Measurements from ENCODE around the gene MRPL23. TPM values are rescaled to one million over a fixed set of nuclear protein-coding genes. Genes with fewer than 3 reads are reported as not detected.

Gene MRPL23
- total RNA-seq, 3 donors from 2014 or later (not counting 1 experiment from before 2014, with no cell fraction given): 31.2 to 35.4 (median 32.8) TPM

DNA sequence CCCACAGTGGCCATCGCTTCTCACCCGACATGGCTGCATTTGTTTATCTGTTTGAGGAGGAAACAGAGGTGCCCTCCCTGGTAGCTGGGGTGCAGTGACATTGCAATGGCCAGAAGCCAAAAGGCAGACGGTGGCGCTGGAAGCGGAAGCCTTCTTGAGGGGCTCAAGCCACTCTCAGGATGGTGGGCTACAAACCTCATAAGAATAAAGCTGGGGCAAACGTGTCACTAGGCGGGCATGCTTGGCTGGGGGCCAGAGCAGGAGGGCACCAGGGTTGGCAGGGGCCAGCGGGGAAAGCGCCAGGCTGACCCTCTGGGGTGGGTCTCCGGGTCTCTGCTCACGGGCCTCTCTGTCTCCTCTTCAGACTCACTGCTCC, 15.0 kb upstream of the MRPL23 start:
- Mint-ChIP-seq H3K4me3 (no peak overlapping the region), H3K9me3 (no peaks in the 10 kb centered on the region), H3K27ac (no peak overlapping the region), H3K4me1 (peaks cover 5 to 19% of the 10 kb centered on the region in 2 donors), H3K27me3 (ENCODE audit: low read depth in 2 of 2) (peaks cover 0 to 20% of the 10 kb centered on the region in 2 donors), H3K36me3 (no peaks in the 10 kb centered on the region)
- no peaks in the 10 kb centered on the region for H3K9me3 ChIP-seq (ENCODE audit: control insufficient read depth, insufficient read depth, low read length)
- no peaks in the 10 kb centered on the region for H3K36me3 ChIP-seq (ENCODE audit: control insufficient read depth, insufficient read depth, low read length)
- no peak for ATAC-seq
- 59% methylated on average over 11 of the region's 11 CpGs for WGBS (ENCODE audit: insufficient coverage)
- no peak overlapping the region for H3K27ac ChIP-seq (ENCODE audit: low read length)
- TF ChIP-seq, protein P1, sequence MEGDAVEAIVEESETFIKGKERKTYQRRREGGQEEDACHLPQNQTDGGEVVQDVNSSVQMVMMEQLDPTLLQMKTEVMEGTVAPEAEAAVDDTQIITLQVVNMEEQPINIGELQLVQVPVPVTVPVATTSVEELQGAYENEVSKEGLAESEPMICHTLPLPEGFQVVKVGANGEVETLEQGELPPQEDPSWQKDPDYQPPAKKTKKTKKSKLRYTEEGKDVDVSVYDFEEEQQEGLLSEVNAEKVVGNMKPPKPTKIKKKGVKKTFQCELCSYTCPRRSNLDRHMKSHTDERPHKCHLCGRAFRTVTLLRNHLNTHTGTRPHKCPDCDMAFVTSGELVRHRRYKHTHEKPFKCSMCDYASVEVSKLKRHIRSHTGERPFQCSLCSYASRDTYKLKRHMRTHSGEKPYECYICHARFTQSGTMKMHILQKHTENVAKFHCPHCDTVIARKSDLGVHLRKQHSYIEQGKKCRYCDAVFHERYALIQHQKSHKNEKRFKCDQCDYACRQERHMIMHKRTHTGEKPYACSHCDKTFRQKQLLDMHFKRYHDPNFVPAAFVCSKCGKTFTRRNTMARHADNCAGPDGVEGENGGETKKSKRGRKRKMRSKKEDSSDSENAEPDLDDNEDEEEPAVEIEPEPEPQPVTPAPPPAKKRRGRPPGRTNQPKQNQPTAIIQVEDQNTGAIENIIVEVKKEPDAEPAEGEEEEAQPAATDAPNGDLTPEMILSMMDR (IDR thresholded peaks at IDR 0.05): no peak
- H3K4me3 ChIP-seq (ENCODE audit: low read length): no peak overlapping the region
- H3K27me3 ChIP-seq (ENCODE audit: control insufficient read depth, insufficient read depth, low read length): no peaks in the 10 kb centered on the region
- H3K4me1 ChIP-seq (ENCODE audit: control insufficient read depth, insufficient read depth, low read length): peaks cover 4% of the 10 kb centered on the region
- intact Hi-C loops (cut with micrococcal nuclease): no loop called here
- DNase-seq: peak in 1 of 2 donors; percentile 10

DNA sequence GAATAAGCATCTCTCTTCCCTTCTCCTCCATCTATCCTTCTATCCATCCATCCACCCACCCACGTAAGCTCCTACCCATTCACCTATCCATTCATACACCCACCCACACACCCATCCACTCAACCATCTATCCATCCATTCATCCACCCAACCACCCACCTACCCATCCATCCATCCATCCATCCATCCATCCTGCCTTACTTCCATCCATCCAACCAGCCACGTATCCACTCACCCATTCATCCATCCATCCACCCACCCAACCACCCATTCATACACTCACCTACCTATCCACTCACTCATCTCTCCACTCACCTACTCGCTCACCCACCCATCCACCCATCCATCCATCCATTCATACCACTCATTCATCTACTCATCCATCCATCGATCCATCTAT, 14.5 kb upstream of the MRPL23 start:
- peaks cover 0 to 20% of the 10 kb centered on the region in 2 donors for H3K27me3 Mint-ChIP-seq (ENCODE audit: low read depth in 2 of 2)
- ATAC-seq (no peak), DNase-seq (no peak)
- TF ChIP-seq, protein P1 (IDR thresholded peaks at IDR 0.05): no peak
- Histone ChIP-seq H3K27ac (ENCODE audit: low read length) (no peak overlapping the region), H3K36me3 (ENCODE audit: control insufficient read depth, insufficient read depth, low read length) (no peaks in the 10 kb centered on the region), H3K27me3 (ENCODE audit: control insufficient read depth, insufficient read depth, low read length) (no peaks in the 10 kb centered on the region), H3K4me3 (ENCODE audit: low read length) (no peak overlapping the region), H3K9me3 (ENCODE audit: control insufficient read depth, insufficient read depth, low read length) (no peaks in the 10 kb centered on the region), H3K4me1 (ENCODE audit: control insufficient read depth, insufficient read depth, low read length) (peaks cover 4% of the 10 kb centered on the region)
- peaks cover 5 to 19% of the 10 kb centered on the region in 2 donors for H3K4me1 Mint-ChIP-seq
- H3K4me3 Mint-ChIP-seq: no peak overlapping the region
- H3K9me3 Mint-ChIP-seq: no peaks in the 10 kb centered on the region
- no peaks in the 10 kb centered on the region for H3K36me3 Mint-ChIP-seq
- intact Hi-C loops (cut with micrococcal nuclease): no loop called here
- no peak overlapping the region for H3K27ac Mint-ChIP-seq
- WGBS (ENCODE audit: insufficient coverage): 87% methylated on average over 4 of the region's 4 CpGs

DNA sequence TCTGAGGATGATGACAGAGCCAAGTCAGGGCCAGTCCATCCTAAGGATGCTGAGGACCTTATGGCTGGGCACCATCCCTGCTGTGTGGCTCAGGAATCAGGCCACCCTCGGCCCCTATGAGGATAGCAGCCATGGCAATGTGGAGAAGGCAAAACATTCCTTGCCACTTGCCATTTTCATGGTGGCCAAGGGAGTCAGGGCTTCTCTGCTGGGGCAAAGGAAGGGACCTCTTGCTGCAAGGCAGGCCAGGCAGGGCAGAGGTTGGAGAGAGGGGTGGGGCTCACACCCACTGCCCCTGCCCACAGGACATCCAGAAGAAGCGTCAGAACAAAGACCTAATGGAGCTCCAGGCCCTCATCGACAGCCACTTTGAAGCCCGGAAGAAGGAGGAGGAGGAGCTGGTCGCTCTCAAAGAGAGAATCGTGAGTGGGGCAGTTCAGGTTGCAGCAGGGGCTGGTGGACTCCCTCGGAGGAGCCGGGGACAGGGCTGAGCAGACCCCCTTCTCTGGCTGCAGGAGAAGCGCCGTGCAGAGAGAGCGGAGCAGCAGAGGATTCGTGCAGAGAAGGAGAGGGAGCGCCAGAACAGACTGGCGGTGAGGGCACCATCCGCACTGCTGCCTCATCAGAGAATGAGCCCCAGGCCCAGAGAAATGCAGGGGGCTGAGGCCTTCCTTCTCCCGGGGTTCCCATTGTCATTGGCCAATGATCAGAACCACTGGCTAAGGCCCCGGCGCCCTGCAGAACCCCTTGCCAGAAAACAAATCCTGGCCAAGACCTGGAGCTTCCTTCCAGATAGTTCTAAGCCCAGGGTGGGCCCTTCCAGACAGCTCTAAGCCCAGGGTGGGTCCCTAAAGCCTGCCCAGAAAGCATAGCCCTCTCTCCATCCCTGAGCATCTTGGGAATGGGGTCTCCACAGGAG, 13.5 kb upstream of the MRPL23 start:
- Histone ChIP-seq H3K4me1 (ENCODE audit: control insufficient read depth, insufficient read depth, low read length) (peaks cover 5% of the 10 kb centered on the region), H3K9me3 (ENCODE audit: control insufficient read depth, insufficient read depth, low read length) (no peaks in the 10 kb centered on the region), H3K27me3 (ENCODE audit: control insufficient read depth, insufficient read depth, low read length) (no peaks in the 10 kb centered on the region), H3K27ac (ENCODE audit: low read length) (no peak overlapping the region), H3K36me3 (ENCODE audit: control insufficient read depth, insufficient read depth, low read length) (no peaks in the 10 kb centered on the region), H3K4me3 (ENCODE audit: low read length) (no peak overlapping the region)
- ATAC-seq (no peak), DNase-seq (peak in 1 of 2 donors; percentile 10)
- Mint-ChIP-seq H3K36me3 (no peaks in the 10 kb centered on the region), H3K9me3 (no peaks in the 10 kb centered on the region), H3K4me3 (no peak overlapping the region), H3K4me1 (peaks cover 5 to 19% of the 10 kb centered on the region in 2 donors), H3K27ac (no peak overlapping the region), H3K27me3 (ENCODE audit: low read depth in 2 of 2) (peaks cover 0 to 20% of the 10 kb centered on the region in 2 donors)
- 90% methylated on average over 18 of the region's 18 CpGs for WGBS (ENCODE audit: insufficient coverage)
- TF ChIP-seq, protein P1 (IDR thresholded peaks at IDR 0.05): no peak
- intact Hi-C loops (cut with micrococcal nuclease): loop anchor here (2.0 kb wide), 1 partner anchor 19 kb away; no protein-coding TSS in a partner anchor

Data from natural killer cell (primary cell).